ENCODE measurements around the gene KIF13A. TPM values are rescaled to one million over a fixed set of nuclear protein-coding genes. Genes with fewer than 3 reads are reported as not detected.
"Not testable (repeated sequence)": the region's sequence is repeated elsewhere in the genome, so short reads cannot be mapped to it uniquely, and the experiment has no call there.

The KIF13A gene
- total RNA-seq, 1 experiment from 2014 or later = 52.7 TPM

DNA sequence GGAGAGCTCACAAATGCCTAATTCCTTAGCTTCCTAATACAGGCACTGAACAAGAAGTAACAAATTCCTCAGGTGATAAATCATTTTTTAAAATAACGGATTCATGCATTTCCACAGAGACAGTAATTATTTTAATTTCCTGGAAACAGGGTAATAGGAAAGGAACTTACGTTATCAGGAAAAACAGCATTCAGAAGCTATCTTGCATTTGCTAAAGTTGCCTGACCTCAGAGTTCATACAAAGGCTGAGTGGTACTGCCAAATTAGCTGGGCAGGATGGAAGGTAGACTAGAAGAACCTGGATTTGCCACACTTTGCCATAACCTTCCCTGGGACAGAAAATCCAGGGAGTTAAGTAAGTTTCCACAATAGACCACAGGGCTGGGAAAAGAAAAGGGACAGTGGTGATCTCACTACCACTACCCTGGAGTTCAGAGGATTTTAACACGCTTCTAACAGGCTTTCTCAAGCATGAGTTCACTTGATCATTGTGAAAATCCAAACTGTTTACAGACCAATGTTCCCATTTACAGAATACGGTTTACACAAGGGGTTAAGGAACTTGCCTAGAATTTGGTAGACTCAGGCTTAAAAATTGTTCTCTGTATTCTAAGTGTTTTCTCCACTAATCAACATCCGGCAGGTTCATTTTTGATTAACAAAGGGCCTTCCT, 57.0 kb downstream of the KIF13A start:
- 0 out of 2 replicates have a peak, but pooled peaks cover 6% of the 10 kb centered on the region for H3K36me3 ChIP-seq
- H3K9me3 ChIP-seq (replicated peaks) = no peaks in the 10 kb centered on the region
- H3K4me1 ChIP-seq (replicated peaks) = peaks cover 60% of the 10 kb centered on the region
- no peak overlapping the region for H3K4me3 ChIP-seq
- H3K27me3 ChIP-seq (replicated peaks) = no peaks in the 10 kb centered on the region
- peak overlapping the region; percentile 95 for H3K27ac ChIP-seq
- DNase-seq (ENCODE audit: low read depth in 1 of 2, low spot score in 2 of 2) = no peak

DNA sequence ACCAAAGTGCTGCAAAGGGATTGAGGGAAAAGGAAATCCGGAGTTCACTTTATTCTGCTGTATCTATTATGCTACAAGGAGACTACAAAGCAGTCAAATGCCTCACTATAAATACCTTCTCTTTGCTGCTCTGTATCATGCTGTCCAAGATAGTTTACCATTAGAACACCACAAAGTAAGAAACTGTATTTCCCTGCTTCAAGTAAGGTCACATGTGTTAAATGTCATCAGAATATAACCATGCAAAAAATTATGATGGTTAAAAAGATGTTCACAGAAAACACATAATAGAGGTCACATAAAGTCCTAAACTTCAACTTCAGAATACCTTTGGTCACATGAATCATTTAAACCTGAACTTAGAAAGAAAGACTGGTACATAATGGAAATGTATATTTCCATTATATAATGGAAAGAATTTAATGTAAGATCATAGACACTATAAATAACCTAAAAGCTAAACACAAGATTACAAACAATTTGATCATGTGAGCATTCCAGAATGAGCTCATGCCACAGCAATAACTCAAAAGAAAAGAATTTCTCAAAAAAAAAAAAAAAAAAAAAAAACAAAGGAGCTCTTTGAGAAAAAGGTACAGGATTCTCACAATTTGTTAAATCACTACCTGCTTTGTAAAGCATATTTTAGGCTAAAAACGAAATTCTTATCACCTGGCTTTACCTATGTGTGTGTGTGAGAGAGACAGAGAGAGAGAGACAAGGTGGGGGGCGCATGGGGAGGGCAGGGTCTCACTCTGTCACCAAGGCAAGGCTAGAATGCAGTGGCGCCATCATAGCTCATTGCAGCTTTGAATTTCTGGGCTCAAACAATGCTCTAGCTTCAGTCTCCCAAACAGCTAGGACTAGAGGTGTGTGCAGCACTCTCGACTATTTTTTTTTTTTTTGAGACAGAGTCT, 58.7 kb downstream of the KIF13A start:
- Histone ChIP-seq H3K36me3 (0 out of 2 replicates have a peak, but pooled peaks cover 6% of the 10 kb centered on the region), H3K27ac (peak overlapping the region; percentile 95), H3K27me3 (replicated peaks) (no peaks in the 10 kb centered on the region), H3K9me3 (replicated peaks) (no peaks in the 10 kb centered on the region), H3K4me3 (no peak overlapping the region), H3K4me1 (replicated peaks) (peaks cover 65% of the 10 kb centered on the region)
- DNase-seq (ENCODE audit: low read depth in 1 of 2, low spot score in 2 of 2) = peak in 1 of 2 experiments; percentile 76

DNA sequence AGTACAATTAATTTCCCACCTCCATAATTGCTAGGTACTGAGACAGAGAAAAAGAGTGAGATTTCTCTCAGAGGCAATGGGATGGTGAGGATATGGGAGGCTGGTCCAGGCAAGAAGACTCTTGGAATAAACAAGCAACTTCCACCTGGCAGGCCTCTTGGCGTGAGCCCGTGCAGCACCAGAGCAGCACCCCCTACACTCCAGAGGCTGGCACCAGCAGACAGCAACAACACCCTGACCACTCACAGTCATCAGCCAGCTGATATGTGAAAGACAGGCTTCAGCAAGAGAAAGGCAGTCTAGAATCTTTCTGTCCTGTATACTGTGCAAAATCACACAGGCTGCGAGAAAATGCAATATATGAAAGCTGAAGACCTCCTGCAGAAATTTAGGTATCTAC, 59.7 kb downstream of the KIF13A start:
- Histone ChIP-seq H3K9me3 (replicated peaks) (no peaks in the 10 kb centered on the region), H3K27me3 (replicated peaks) (no peaks in the 10 kb centered on the region), H3K4me1 (replicated peaks) (peaks cover 66% of the 10 kb centered on the region), H3K4me3 (no peak overlapping the region), H3K27ac (peak overlapping the region; percentile 95), H3K36me3 (0 out of 2 replicates have a peak, but pooled peaks cover 6% of the 10 kb centered on the region)
- no peak for DNase-seq (ENCODE audit: low read depth in 1 of 2, low spot score in 2 of 2)

GRCh38 chr6:17923401-17923863, 64.0 kb downstream of the KIF13A start:
- Histone ChIP-seq H3K27ac (peak overlapping the region; percentile 24; the same call in 1 of the 2 replicates), H3K36me3 (no peaks in the 10 kb centered on the region), H3K4me1 (replicated peaks) (peaks cover 25% of the 10 kb centered on the region), H3K4me3 (no peak overlapping the region), H3K27me3 (replicated peaks) (no peaks in the 10 kb centered on the region), H3K9me3 (replicated peaks) (no peaks in the 10 kb centered on the region)
- DNase-seq (ENCODE audit: low read depth in 1 of 2, low spot score in 2 of 2) = no peak

- Histone ChIP-seq H3K4me3 (no peak overlapping the region), H3K9me3 (replicated peaks) (no peaks in the 10 kb centered on the region), H3K27me3 (replicated peaks) (no peaks in the 10 kb centered on the region), H3K36me3 (no peaks in the 10 kb centered on the region), H3K4me1 (replicated peaks) (peaks cover 13% of the 10 kb centered on the region), H3K27ac (no peak overlapping the region)
- DNase-seq (ENCODE audit: low read depth in 1 of 2, low spot score in 2 of 2) = no peak
These were observed 66.0 kb downstream of the KIF13A start for GRCh38 chr6:17921454-17921853.

GRCh38 chr6:17919496-17919895, 67.9 kb downstream of the KIF13A start:
- Histone ChIP-seq H3K4me1 (replicated peaks) (peaks cover 6% of the 10 kb centered on the region), H3K36me3 (no peaks in the 10 kb centered on the region), H3K27ac (no peak overlapping the region), H3K4me3 (no peak overlapping the region), H3K9me3 (replicated peaks) (no peaks in the 10 kb centered on the region), H3K27me3 (replicated peaks) (no peaks in the 10 kb centered on the region)
- DNase-seq (ENCODE audit: low read depth in 1 of 2, low spot score in 2 of 2) = no peak

DNA sequence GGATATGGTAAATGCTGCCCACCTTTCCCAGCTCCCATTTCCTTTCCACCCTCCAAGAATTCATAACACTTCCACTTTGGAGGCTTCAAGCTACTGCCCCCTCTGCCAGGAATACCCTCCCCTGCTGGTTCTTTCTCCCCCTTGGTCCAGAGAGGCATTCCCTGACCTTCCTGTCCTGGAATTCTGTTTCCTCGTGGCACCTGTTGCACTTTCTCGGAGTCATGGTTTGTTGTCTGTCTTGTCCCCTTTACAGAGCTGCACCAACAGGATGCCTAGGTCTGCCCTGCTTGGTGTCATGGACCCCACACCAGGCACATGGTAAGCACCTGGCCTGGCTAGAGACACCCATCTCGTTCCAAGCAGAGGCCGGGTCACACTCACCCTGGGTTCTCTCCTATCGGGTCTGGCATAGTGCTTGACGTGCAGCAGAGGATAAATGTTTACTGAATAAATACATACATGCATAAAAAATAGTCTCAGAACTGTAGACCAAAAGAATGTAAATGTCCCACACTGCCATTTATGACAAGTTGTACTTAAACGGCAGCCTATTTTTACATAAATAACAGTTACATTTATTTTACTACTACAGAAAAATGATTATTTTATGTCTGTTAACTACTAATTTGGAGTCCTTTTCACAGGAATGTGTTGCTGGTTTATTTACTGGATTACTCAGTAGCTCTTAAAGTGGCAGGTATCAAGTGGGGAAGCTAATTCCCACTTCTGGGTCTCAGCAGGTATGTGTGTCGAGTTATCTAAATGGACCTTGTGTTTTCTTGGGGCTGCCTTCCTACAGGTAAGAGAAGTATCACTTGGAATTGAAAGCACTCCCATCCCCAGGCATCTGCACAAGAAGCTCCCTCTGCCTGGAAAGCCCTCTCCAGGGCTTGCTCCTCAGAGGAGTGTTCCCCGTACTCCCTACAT, 69.3 kb downstream of the KIF13A start:
- Histone ChIP-seq H3K27ac (no peak overlapping the region), H3K27me3 (replicated peaks) (no peaks in the 10 kb centered on the region), H3K4me1 (replicated peaks) (no peaks in the 10 kb centered on the region; the same call in 1 of the 2 replicates), H3K36me3 (no peaks in the 10 kb centered on the region), H3K9me3 (replicated peaks) (no peaks in the 10 kb centered on the region), H3K4me3 (no peak overlapping the region)
- DNase-seq (ENCODE audit: low read depth in 1 of 2, low spot score in 2 of 2) = no peak

GRCh38 chr6:17914651-17915050, 72.8 kb downstream of the KIF13A start:
- no peak for DNase-seq (ENCODE audit: low read depth in 1 of 2, low spot score in 2 of 2)
- H3K27me3 ChIP-seq (replicated peaks) = no peaks in the 10 kb centered on the region
- 0 out of 2 replicates have a peak, but pooled peaks cover 3% of the 10 kb centered on the region for H3K36me3 ChIP-seq
- no peak overlapping the region for H3K27ac ChIP-seq
- no peaks in the 10 kb centered on the region for H3K4me1 ChIP-seq (replicated peaks)
- no peaks in the 10 kb centered on the region for H3K9me3 ChIP-seq (replicated peaks)
- no peak overlapping the region for H3K4me3 ChIP-seq

GRCh38 chr6:17912521-17912920, 74.9 kb downstream of the KIF13A start:
- Histone ChIP-seq H3K4me3 (no peak overlapping the region), H3K9me3 (replicated peaks) (no peaks in the 10 kb centered on the region), H3K36me3 (0 out of 2 replicates have a peak, but pooled peaks cover 3% of the 10 kb centered on the region), H3K4me1 (replicated peaks) (peaks cover 8% of the 10 kb centered on the region), H3K27me3 (replicated peaks) (no peaks in the 10 kb centered on the region), H3K27ac (no peak overlapping the region)
- no peak for DNase-seq (ENCODE audit: low read depth in 1 of 2, low spot score in 2 of 2)

DNA sequence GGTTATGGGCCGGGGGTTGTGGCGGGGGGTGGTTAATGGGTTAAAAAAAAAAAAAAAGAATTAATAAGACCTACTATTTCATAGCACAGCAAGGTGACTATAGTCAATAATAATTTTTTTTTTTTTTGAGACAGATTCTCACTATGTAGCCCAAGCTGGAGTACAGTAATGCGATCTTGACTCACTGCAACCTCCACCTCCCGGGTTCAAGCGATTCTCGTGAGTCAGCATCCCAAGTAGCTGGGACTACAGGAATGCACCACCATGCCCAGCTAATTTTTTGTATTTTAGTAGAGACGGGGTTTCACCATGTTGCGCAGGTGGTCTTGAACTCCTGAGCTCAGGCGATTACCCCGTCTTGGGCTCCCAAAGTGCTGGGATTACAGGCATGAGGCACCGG, 75.8 kb downstream of the KIF13A start:
- H3K4me1 ChIP-seq (replicated peaks) = peaks cover 17% of the 10 kb centered on the region
- not testable (repeated sequence) for DNase-seq (ENCODE audit: low read depth in 1 of 2, low spot score in 2 of 2); H3K27ac ChIP-seq

GRCh38 chr6:17910189-17910588, 77.2 kb downstream of the KIF13A start:
- peak overlapping the region; percentile 2; the same call in 1 of the 2 replicates for H3K27ac ChIP-seq
- H3K4me1 ChIP-seq (replicated peaks) = peaks cover 28% of the 10 kb centered on the region

More for the DNA sequence above, 75.8 kb downstream of the KIF13A start:
- not testable (repeated sequence) for H3K4me3 ChIP-seq; H3K9me3 ChIP-seq (replicated peaks); H3K36me3 ChIP-seq; H3K27me3 ChIP-seq (replicated peaks)

GRCh38 chr6:17908831-17909230, 78.6 kb downstream of the KIF13A start:
- Histone ChIP-seq H3K36me3 (0 out of 2 replicates have a peak, but pooled peaks cover 3% of the 10 kb centered on the region), H3K9me3 (replicated peaks) (no peaks in the 10 kb centered on the region), H3K27ac (peak overlapping the region; percentile 80; the same call in 1 of the 2 replicates), H3K4me1 (replicated peaks) (peaks cover 34% of the 10 kb centered on the region), H3K4me3 (no peak overlapping the region), H3K27me3 (replicated peaks) (no peaks in the 10 kb centered on the region)
- no peak for DNase-seq (ENCODE audit: low read depth in 1 of 2, low spot score in 2 of 2)

More at GRCh38 chr6:17910189-17910588, 77.2 kb downstream of the KIF13A start:
- DNase-seq (ENCODE audit: low read depth in 1 of 2, low spot score in 2 of 2) = no peak
- H3K27me3 ChIP-seq (replicated peaks) = no peaks in the 10 kb centered on the region
- H3K9me3 ChIP-seq (replicated peaks) = no peaks in the 10 kb centered on the region
- 0 out of 2 replicates have a peak, but pooled peaks cover 3% of the 10 kb centered on the region for H3K36me3 ChIP-seq
- H3K4me3 ChIP-seq = no peak overlapping the region
